GM21367 (cell line): Measurements from ENCODE around the gene TRPM3.
"Not testable (repeated sequence)": the region's sequence is repeated elsewhere in the genome, so short reads cannot be mapped to it uniquely, and the experiment has no call there.

Experiments used
- ATAC-seq: cut with Tn5 transposase; IDR thresholded peaks from one replicate; pipeline ENCODE4 v1.9.1; 2021; ENCODE audit not compliant: unreplicated experiment

Gene TRPM3

GRCh38 chr9:70791936-70792335, 329.5 kb downstream of the TRPM3 start:
- no peak for ATAC-seq

GRCh38 chr9:70789086-70789485, 332.3 kb downstream of the TRPM3 start:
- no peak for ATAC-seq

- no peak for ATAC-seq
Measured at GRCh38 chr9:70784456-70784855, 337.0 kb downstream of the TRPM3 start.

GRCh38 chr9:70778568-70778967, 342.9 kb downstream of the TRPM3 start:
- no peak for ATAC-seq

- no peak for ATAC-seq
Measured at GRCh38 chr9:70773579-70773978, 347.8 kb downstream of the TRPM3 start.

GRCh38 chr9:70772601-70773000, 348.8 kb downstream of the TRPM3 start:
- ATAC-seq = no peak

GRCh38 chr9:70765946-70766345, 355.5 kb downstream of the TRPM3 start:
- ATAC-seq = no peak

GRCh38 chr9:70761139-70761670, 360.2 kb downstream of the TRPM3 start:
- no peak for ATAC-seq

GRCh38 chr9:70760228-70760627, 361.2 kb downstream of the TRPM3 start:
- no peak for ATAC-seq

GRCh38 chr9:70753311-70753710, 368.1 kb downstream of the TRPM3 start:
- ATAC-seq = no peak

GRCh38 chr9:70749066-70749465, 372.4 kb downstream of the TRPM3 start:
- ATAC-seq = no peak

- ATAC-seq = no peak
Measured at GRCh38 chr9:70747261-70747718, 374.1 kb downstream of the TRPM3 start.

GRCh38 chr9:70746760-70747159, 374.7 kb downstream of the TRPM3 start:
- ATAC-seq = no peak

- no peak for ATAC-seq
Measured at GRCh38 chr9:70746316-70746715, 375.1 kb downstream of the TRPM3 start.

- not testable (repeated sequence) for ATAC-seq
Measured at GRCh38 chr9:70724794-70725193, 396.6 kb downstream of the TRPM3 start.

- not testable (repeated sequence) for ATAC-seq
Measured at GRCh38 chr9:70724025-70724424, 397.4 kb downstream of the TRPM3 start.

- not testable (repeated sequence) for ATAC-seq
Measured at GRCh38 chr9:70706797-70707196, 414.6 kb downstream of the TRPM3 start.

GRCh38 chr9:70701163-70701562, 420.3 kb downstream of the TRPM3 start:
- ATAC-seq = no peak

GRCh38 chr9:70696694-70697335, 424.6 kb downstream of the TRPM3 start:
- no peak for ATAC-seq

GRCh38 chr9:70694758-70695157, 426.7 kb downstream of the TRPM3 start:
- ATAC-seq = no peak

GRCh38 chr9:70693186-70693585, 428.2 kb downstream of the TRPM3 start:
- ATAC-seq = no peak

- ATAC-seq = no peak
Measured at GRCh38 chr9:70692431-70692830, 429.0 kb downstream of the TRPM3 start.

GRCh38 chr9:70688704-70689103, 432.7 kb downstream of the TRPM3 start:
- ATAC-seq = no peak
